Esophagus muscularis mucosa (tissue), 4 donors: Measurements from ENCODE around the gene LRP5.

Source experiments
- EP300 ChIP-seq: sonication (generic); formaldehyde crosslinking; IDR thresholded peaks from one replicate; pipeline ENCODE4 v1.6.1; 2017; ENCODE audit warnings: antibody characterized with exemption
- POLR2A ChIP-seq: fragments of 450-650 bp; IDR thresholded peaks from one replicate; pipeline ENCODE4 v1.6.1; 2017; ENCODE audit warnings: antibody characterized with exemption, moderate library complexity, mild to moderate bottlenecking, low read depth
- TF ChIP-seq, protein P1 (sequence below), 3 experiments: fragments of 200-600 bp in 2 of 3; fragments of 450-650 bp in 1 of 3; sonication (generic) in 2 of 3; IDR thresholded peaks; one replicate each; pipeline ENCODE4 v1.5.1; 2017 to 2019; ENCODE audit warnings: antibody characterized with exemption in 3 of 3, mild to moderate bottlenecking in 2 of 3, moderate library complexity in 1 of 3

DNA sequence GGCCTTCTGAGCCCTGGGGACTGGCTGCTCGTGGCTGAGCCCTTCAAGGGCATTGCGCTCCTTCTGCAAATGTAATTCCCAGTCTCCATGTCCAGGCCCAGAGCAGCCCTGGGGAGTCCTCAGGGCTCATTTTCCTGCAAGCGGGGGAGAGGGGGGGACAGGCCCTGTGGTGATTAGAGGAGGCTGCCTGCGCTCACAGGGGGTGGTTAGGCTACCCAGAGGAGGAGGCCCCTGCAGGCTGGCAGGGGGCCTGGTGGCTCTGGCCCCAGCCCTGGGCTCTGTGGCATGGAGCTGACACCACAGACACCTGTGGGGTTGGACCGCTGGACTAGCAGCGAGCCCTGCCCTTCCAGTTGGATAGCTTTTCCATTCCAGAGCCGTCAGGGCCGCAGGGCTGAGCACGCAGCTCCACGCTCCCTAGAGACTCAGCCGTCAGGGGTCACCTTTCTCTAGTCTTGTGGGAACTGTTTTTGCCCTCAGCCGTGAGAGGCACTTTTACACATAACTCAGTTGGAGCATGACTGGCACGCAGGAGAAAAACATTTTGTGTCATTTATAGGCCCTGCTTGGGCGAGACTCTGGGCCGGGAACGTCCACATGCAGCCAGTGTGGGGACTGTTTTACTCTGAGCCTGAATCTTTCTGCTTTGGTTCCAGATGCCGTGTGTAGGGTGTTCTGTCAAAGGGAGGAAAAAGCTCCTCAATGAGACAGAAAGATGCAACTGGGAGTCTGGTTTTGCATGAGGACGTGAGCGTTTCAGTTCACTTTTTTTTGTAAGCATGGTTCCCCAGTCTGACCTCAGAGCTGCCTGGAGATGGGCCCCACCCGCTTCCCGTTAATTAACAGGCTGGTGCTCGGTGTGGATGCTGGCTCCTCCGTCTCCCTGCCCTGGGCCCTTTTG, 58.1 kb downstream of the LRP5 start:
- TF ChIP-seq, protein P1, sequence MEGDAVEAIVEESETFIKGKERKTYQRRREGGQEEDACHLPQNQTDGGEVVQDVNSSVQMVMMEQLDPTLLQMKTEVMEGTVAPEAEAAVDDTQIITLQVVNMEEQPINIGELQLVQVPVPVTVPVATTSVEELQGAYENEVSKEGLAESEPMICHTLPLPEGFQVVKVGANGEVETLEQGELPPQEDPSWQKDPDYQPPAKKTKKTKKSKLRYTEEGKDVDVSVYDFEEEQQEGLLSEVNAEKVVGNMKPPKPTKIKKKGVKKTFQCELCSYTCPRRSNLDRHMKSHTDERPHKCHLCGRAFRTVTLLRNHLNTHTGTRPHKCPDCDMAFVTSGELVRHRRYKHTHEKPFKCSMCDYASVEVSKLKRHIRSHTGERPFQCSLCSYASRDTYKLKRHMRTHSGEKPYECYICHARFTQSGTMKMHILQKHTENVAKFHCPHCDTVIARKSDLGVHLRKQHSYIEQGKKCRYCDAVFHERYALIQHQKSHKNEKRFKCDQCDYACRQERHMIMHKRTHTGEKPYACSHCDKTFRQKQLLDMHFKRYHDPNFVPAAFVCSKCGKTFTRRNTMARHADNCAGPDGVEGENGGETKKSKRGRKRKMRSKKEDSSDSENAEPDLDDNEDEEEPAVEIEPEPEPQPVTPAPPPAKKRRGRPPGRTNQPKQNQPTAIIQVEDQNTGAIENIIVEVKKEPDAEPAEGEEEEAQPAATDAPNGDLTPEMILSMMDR (IDR thresholded peaks at IDR 0.05), result no peak
- TF ChIP-seq EP300 (no peak), POLR2A (no peak)
